Smooth muscle cell (in vitro differentiated cells): ENCODE measurements around the gene RAB6B. TPM values are rescaled to one million over a fixed set of nuclear protein-coding genes. Genes with fewer than 3 reads are reported as not detected.

ENCODE experiments used
- DNase-seq: peaks from one replicate; lab custom pipeline; 2025; ENCODE audit not compliant: unreplicated experiment; lab: John Stamatoyannopoulos, UW
- H2AFZ ChIP-seq: fragments of 200-600 bp; sonication (generic); 2 replicates; pipeline ENCODE4 v1.6.0; 2016; ENCODE audit warnings: antibody characterized with exemption, low read depth, mild to moderate bottlenecking
- H3F3A ChIP-seq: fragments of 200-600 bp; sonication (generic); 2 replicates; pipeline ENCODE4 v1.6.0; 2017; ENCODE audit warnings: antibody characterized with exemption, low read depth
- H3K27ac ChIP-seq: fragments of 200-600 bp; sonication (generic); 2 replicates; pipeline ENCODE4 v1.5.1; 2016; ENCODE audit warnings: low read depth, mild to moderate bottlenecking
- H3K27me3 ChIP-seq: fragments of 200-600 bp; sonication (generic); 2 replicates; pipeline ENCODE4 v1.6.1; 2016; ENCODE audit warnings: low read depth, mild to moderate bottlenecking
- H3K36me3 ChIP-seq: fragments of 200-600 bp; sonication (generic); 2 replicates; pipeline ENCODE4 v1.5.1; 2016; ENCODE audit warnings: low read depth
- H3K4me1 ChIP-seq: fragments of 200-600 bp; sonication (generic); 2 replicates; pipeline ENCODE4 v1.5.1; 2016; ENCODE audit warnings: low read depth
- H3K4me2 ChIP-seq: fragments of 200-600 bp; sonication (generic); 2 replicates; pipeline ENCODE4 v1.6.0; 2016; ENCODE audit warnings: mild to moderate bottlenecking
- H3K4me3 ChIP-seq: fragments of 200-600 bp; sonication (generic); 2 replicates; pipeline ENCODE4 v1.5.1; 2016; ENCODE audit warnings: mild to moderate bottlenecking
- H3K79me2 ChIP-seq: fragments of 200-600 bp; sonication (generic); 2 replicates; pipeline ENCODE4 v1.6.0; 2016; ENCODE audit warnings: low read depth, mild to moderate bottlenecking
- H3K9ac ChIP-seq: fragments of 200-600 bp; sonication (generic); 2 replicates; pipeline ENCODE4 v1.6.0; 2016; ENCODE audit warnings: low read depth
- H3K9me3 ChIP-seq: fragments of 200-600 bp; sonication (generic); replicated peaks from 2 replicates; pipeline ENCODE4 v1.5.1; 2016; ENCODE audit warnings: low read depth
- H4K20me1 ChIP-seq: fragments of 200-600 bp; sonication (generic); 2 replicates; pipeline ENCODE4 v1.6.0; 2016; ENCODE audit warnings: low read depth
- CTCF ChIP-seq: fragments of 200-600 bp; sonication (generic); IDR thresholded peaks from 2 replicates; pipeline ENCODE4 v1.5.1; 2017; ENCODE audit warnings: borderline replicate concordance, mild to moderate bottlenecking, antibody characterized with exemption; ENCODE audit not compliant: insufficient read depth, poor library complexity, severe bottlenecking
- WGBS: methylation state at CpG from one replicate; pipeline ENCODE4 v1.1.7; 2016; ENCODE audit warnings: low lambda C conversion rate; 5-methylcytosine and 5-hydroxymethylcytosine counted together
- polyA plus RNA-seq: library from polyadenylated mRNA; unstranded; fragments of >200 nt; fragmentation: Nextera tagmentation; extraction: Ambion mirVana; gene quantifications from 2 replicates; pipeline ENCODE4 v1.2.1, GENCODE V29; 2016
- total RNA-seq: library from RNA; depleted of rRNA; stranded (reverse); fragments of >200 nt; gene quantifications from 2 replicates; pipeline ENCODE4 v1.2.3, GENCODE V29; 2014

RAB6B gene
- total RNA-seq (1.6 and 2.0 TPM in 2 replicates), polyA plus RNA-seq (1.2 and 2.2 TPM in 2 replicates)

DNA sequence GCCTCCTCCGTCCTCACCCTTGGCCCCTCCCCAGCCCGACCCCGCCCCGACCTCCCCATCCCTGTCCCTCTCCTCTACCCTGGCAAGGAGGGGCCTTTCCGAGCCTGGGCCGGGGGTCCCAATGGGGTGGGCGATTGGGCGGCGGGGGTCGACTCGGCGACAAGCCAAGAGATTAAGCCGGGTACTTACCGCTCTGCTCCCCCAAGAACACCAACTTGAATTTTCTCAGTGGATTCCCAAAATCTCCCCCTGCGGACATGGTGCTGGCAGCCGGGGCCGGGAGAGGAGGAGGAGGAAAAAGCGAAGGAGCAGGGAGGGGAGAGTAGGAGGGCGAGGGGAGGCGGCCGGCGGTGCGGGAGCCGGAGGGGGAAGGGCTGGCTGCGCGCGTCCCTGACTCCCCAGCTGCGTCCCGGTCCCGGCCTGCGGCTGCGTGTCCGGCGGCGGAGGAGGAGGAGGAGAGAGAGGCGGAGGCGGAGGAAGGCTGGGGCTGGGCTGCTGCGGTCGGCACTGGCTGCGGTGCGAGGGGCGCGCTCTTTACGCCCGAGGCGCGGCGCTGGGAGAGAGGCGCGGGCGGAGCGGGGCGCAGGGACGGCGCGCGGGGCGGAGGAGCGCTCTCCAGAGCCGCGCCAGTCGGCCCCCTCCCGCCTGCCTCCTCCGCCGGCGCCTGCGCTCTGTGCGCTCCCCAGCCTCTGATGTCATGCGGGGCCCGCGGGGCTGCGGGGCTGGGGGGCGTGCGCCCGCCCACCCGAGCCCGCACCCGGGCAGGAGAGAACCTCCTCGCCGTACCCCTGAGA is at the start of gene RAB6B:
TSS of gene RAB6B (minus strand) at position 675 of the 794 bp plus-strand sequence. CDS start at position 259, 416 bp downstream.
- Histone ChIP-seq H3K27me3 (peaks cover 53% of the 10 kb centered on the region), H3K4me2 (peak within 1 kb of the TSS; percentile 93), H3K4me3 (peak within 1 kb of the TSS; percentile 81), H3F3A (no peaks in the 10 kb centered on the region), H2AFZ (peak within 1 kb of the TSS; percentile 57), H3K4me1 (peaks cover 7% of the 10 kb centered on the region), H3K27ac (no peak within 1 kb of the TSS), H3K9me3 (no peaks in the 10 kb centered on the region), H3K36me3 (no peaks in the 10 kb centered on the region), H3K9ac (peak within 1 kb of the TSS; percentile 30), H3K79me2 (no peaks in the 10 kb centered on the region), H4K20me1 (no peaks in the 10 kb centered on the region)
- WGBS, result 0% methylated on average over 6 of the region's 80 CpGs
- no peak for TF ChIP-seq CTCF
- DNase-seq, result no peak

DNA sequence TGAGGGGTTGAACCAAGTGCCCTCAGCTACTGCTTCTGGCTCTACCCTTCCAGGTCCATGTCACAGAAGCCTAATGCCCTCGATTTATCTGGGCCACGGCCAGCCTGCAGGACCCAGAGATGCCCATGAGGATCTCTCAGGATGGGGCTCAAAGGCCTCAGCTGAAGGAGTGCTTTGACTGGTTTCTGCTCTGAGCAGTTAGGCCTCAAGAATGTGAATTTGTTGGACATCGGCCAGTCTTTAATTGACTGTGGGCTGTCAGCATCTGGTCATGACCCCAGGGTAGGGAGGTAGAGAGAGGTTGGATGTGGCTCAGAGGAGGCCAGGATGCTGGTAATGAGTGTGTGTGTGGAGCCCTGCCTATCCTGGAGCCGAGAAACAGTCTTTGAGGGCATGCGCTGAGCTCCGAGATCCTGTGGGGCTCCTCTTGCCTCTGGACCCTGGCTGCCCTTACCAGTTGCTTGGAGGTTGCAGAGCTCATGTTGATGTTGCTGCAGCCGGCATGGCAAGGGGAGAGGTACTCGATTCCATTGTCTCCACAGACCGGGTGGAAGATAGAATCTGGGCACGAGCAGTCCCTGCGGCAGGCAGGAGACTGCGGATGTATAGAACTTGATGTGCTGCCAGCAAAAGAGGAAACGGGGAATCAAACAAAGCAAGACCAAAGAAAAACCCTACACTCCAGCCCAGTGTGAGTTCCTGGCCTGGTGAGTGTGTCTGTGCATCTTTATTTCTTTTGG is 49.1 kb upstream of the RAB6B start:
- no peak overlapping the region for H2AFZ ChIP-seq
- TF ChIP-seq CTCF, result no peak
- H3K36me3 ChIP-seq, result no peaks in the 10 kb centered on the region
- no peaks in the 10 kb centered on the region for H3K4me1 ChIP-seq
- H3K27me3 ChIP-seq, result no peaks in the 10 kb centered on the region
- H3K27ac ChIP-seq, result no peak overlapping the region
- no peaks in the 10 kb centered on the region for H3K9me3 ChIP-seq
- WGBS, result 93% methylated on average over 13 of the region's 13 CpGs
- no peaks in the 10 kb centered on the region for H3K79me2 ChIP-seq
- H3K4me3 ChIP-seq, result no peak overlapping the region
- DNase-seq, result no peak
- H3K4me2 ChIP-seq, result peak overlapping the region; percentile 4
- H3K9ac ChIP-seq, result no peak overlapping the region
- H4K20me1 ChIP-seq, result no peaks in the 10 kb centered on the region
- H3F3A ChIP-seq, result peaks cover 3% of the 10 kb centered on the region

GRCh38 chr3:133944181-133944580 is 48.5 kb upstream of the RAB6B start:
- no peaks in the 10 kb centered on the region for H3K9me3 ChIP-seq
- no peak overlapping the region for H3K27ac ChIP-seq
- no peaks in the 10 kb centered on the region for H3K36me3 ChIP-seq
- H2AFZ ChIP-seq, result no peak overlapping the region
- DNase-seq, result no peak
- no peaks in the 10 kb centered on the region for H4K20me1 ChIP-seq
- no peaks in the 10 kb centered on the region for H3K4me1 ChIP-seq
- H3K4me3 ChIP-seq, result no peak overlapping the region
- H3K4me2 ChIP-seq, result peak overlapping the region; percentile 23
- no peak for TF ChIP-seq CTCF
- no peaks in the 10 kb centered on the region for H3K27me3 ChIP-seq
- H3F3A ChIP-seq, result peaks cover 3% of the 10 kb centered on the region
- 65% methylated on average over 2 of the region's 2 CpGs for WGBS
- H3K9ac ChIP-seq, result no peak overlapping the region
- no peaks in the 10 kb centered on the region for H3K79me2 ChIP-seq
